ENCODE data around the gene SSC5D. TPM values are rescaled to one million over a fixed set of nuclear protein-coding genes. Genes with fewer than 3 reads are reported as not detected.
"Not testable (repeated sequence)": the region's sequence is repeated elsewhere in the genome, so short reads cannot be mapped to it uniquely, and the experiment has no call there.

Gene SSC5D
- total RNA-seq, 1 donor from 2014 or later, result 7.6 TPM

DNA sequence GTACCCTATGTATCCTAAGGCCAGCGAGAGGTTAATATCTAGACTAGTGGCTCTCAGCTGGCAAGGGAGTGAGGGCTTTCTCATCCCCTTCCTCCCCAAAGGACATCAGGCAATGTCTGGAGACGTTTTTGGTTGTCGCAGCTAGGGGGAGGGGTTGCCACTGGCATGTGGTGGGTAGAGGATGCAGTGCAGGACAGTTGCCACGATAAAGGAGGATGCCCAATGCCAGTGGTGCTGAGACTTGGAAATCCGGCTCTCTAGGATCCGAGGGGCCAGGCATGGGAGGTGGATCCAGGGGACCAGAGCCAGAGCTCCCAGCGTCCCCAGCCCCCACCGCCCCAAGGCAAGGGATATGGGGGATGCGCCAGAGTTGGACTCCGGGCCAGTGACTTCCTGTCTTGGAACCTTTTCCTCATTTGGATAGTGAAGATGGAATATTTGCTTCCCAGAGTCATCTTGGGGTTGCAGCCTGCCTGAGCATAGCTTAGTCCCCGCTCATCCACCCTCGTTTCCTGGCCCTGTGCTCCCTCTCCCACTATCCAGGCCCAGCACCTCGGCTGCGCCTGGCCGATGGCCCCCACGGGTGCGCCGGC is 4.9 kb downstream of the SSC5D start:
- Mint-ChIP-seq H3K27me3 (ENCODE audit: unreplicated experiment) (peaks cover 10% of the 10 kb centered on the region), H3K36me3 (ENCODE audit: unreplicated experiment) (no peaks in the 10 kb centered on the region), H3K4me1 (ENCODE audit: low read depth, unreplicated experiment) (peaks cover 10% of the 10 kb centered on the region), H3K27ac (ENCODE audit: unreplicated experiment) (no peak overlapping the region), H3K9me3 (ENCODE audit: unreplicated experiment) (peaks cover 7% of the 10 kb centered on the region), H3K4me3 (ENCODE audit: unreplicated experiment) (no peak overlapping the region)
- TF ChIP-seq, protein P1, sequence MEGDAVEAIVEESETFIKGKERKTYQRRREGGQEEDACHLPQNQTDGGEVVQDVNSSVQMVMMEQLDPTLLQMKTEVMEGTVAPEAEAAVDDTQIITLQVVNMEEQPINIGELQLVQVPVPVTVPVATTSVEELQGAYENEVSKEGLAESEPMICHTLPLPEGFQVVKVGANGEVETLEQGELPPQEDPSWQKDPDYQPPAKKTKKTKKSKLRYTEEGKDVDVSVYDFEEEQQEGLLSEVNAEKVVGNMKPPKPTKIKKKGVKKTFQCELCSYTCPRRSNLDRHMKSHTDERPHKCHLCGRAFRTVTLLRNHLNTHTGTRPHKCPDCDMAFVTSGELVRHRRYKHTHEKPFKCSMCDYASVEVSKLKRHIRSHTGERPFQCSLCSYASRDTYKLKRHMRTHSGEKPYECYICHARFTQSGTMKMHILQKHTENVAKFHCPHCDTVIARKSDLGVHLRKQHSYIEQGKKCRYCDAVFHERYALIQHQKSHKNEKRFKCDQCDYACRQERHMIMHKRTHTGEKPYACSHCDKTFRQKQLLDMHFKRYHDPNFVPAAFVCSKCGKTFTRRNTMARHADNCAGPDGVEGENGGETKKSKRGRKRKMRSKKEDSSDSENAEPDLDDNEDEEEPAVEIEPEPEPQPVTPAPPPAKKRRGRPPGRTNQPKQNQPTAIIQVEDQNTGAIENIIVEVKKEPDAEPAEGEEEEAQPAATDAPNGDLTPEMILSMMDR (IDR thresholded peaks at IDR 0.05; ENCODE audit: partially characterized antibody, unreplicated experiment), result no peak
- DNase-seq, result no peak

GRCh38 chr19:55493645-55494171 is 5.5 kb downstream of the SSC5D start:
- Mint-ChIP-seq H3K4me1 (ENCODE audit: low read depth, unreplicated experiment) (peaks cover 10% of the 10 kb centered on the region), H3K27ac (ENCODE audit: unreplicated experiment) (no peak overlapping the region), H3K27me3 (ENCODE audit: unreplicated experiment) (peaks cover 10% of the 10 kb centered on the region), H3K4me3 (ENCODE audit: unreplicated experiment) (no peak overlapping the region), H3K9me3 (ENCODE audit: unreplicated experiment) (peaks cover 7% of the 10 kb centered on the region), H3K36me3 (ENCODE audit: unreplicated experiment) (no peaks in the 10 kb centered on the region)
- DNase-seq, result no peak
- TF ChIP-seq, protein P1 (IDR thresholded peaks at IDR 0.05; ENCODE audit: partially characterized antibody, unreplicated experiment), result no peak

DNA sequence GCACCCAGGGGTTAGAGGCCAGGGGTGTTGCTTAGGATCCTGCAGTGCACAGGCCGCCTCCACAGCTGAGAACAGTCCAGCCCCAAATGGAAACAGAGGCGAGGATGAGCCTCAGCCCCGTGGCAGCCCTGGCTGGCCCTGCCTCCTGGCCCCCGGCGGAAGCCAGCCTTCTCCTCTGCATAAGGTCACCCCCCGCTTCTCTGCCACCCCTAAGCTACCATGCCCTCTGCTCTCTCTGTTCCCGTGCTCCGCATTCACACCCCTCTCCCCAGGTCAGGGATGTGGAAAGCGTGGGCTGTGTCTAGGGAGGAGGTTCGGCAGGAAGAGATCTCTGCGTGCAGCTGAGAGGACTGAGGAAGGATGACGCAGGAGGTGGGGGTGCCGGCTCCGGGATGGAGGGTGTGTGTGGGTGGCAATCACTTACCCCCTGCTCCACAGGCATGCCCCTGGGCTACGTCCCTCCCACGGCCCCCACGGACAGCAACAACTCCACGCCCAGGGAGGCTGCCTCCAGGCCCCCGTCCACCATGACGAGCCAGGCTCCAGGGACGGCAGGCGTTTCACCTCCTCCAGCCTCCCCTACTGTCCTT is 6.0 kb downstream of the SSC5D start:
- Mint-ChIP-seq H3K27me3 (ENCODE audit: unreplicated experiment) (peaks cover 10% of the 10 kb centered on the region), H3K4me1 (ENCODE audit: low read depth, unreplicated experiment) (peaks cover 10% of the 10 kb centered on the region), H3K4me3 (ENCODE audit: unreplicated experiment) (no peak overlapping the region), H3K27ac (ENCODE audit: unreplicated experiment) (no peak overlapping the region), H3K9me3 (ENCODE audit: unreplicated experiment) (peaks cover 7% of the 10 kb centered on the region), H3K36me3 (ENCODE audit: unreplicated experiment) (no peaks in the 10 kb centered on the region)
- no peak for DNase-seq
- TF ChIP-seq, protein P1 (IDR thresholded peaks at IDR 0.05; ENCODE audit: partially characterized antibody, unreplicated experiment), result no peak

DNA sequence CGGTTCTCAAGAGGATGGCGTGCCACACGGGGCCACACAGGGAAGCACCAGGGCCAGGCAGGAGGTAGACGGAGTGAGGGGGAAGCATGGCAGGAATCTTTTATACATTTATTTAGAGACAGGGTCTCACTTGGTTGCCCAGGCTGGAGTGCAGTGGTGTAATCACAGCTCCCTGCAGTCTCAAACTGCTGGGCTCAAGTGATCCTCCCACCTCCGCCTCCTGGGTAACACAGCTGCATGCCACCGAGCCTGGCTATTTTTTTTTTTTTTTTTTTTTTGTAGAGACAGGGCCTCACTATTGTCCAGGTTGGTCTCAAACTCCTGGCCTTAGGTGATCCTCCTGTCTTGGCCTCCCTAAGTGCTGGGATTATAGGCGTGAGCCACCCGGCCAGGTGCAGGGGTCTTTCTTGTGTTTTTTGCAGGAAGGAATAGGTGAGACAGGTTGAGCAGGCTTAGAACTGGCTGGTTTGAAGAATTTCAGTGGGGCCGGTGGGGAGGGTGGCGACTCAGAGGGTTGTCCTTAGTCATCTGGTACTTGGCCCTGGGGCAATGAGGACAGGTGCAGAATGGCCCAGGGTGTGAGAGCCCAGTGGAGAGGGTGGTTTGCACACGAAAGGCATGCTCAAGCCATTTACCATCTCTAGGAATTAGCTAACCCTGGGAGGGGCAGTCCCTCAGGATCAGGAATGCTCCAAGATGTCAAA is 7.6 kb downstream of the SSC5D start:
- Mint-ChIP-seq H3K4me1 (ENCODE audit: low read depth, unreplicated experiment) (peaks cover 10% of the 10 kb centered on the region), H3K27ac (ENCODE audit: unreplicated experiment) (peak overlapping the region; percentile 62), H3K27me3 (ENCODE audit: unreplicated experiment) (peaks cover 13% of the 10 kb centered on the region), H3K9me3 (ENCODE audit: unreplicated experiment) (peaks cover 7% of the 10 kb centered on the region), H3K4me3 (ENCODE audit: unreplicated experiment) (peak overlapping the region; percentile 76), H3K36me3 (ENCODE audit: unreplicated experiment) (no peaks in the 10 kb centered on the region)
- TF ChIP-seq, protein P1 (IDR thresholded peaks at IDR 0.05; ENCODE audit: partially characterized antibody, unreplicated experiment), result no peak
- no peak for DNase-seq

DNA sequence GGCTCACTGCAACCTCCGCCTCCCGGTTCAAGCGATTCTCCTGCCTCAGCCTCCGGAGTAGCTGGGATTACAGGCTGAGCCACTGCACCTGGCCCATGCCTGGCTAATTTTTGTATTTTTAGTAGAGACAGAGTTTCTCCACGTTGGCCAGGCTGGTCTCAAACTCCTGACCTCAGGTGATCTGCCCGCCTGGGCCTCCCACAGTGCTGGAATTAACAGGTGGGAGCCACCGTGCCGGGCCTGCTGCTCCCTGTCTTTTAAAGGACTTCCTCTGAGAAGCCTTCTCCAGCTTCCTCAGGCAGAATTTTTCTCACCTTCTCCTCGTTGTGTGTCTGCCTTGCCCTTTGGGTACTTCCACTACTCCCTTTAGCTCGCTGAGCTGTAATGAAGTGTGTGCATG is 8.6 kb downstream of the SSC5D start:
- not testable (repeated sequence) for H3K36me3 Mint-ChIP-seq (ENCODE audit: unreplicated experiment); H3K4me1 Mint-ChIP-seq (ENCODE audit: low read depth, unreplicated experiment); H3K27ac Mint-ChIP-seq (ENCODE audit: unreplicated experiment); H3K9me3 Mint-ChIP-seq (ENCODE audit: unreplicated experiment); DNase-seq
- peak overlapping the region; percentile 46 for H3K4me3 Mint-ChIP-seq (ENCODE audit: unreplicated experiment)
- peaks cover 17% of the 10 kb centered on the region for H3K27me3 Mint-ChIP-seq (ENCODE audit: unreplicated experiment)

All from glutamatergic neuron (in vitro differentiated cells).